ENCODE measurements around the gene KIF22. TPM values are rescaled to one million over a fixed set of nuclear protein-coding genes. Genes with fewer than 3 reads are reported as not detected.

The KIF22 gene
- polyA plus RNA-seq, 1 of the 3 experiments (the other 2 are of a cell fraction): 64.1 TPM

DNA sequence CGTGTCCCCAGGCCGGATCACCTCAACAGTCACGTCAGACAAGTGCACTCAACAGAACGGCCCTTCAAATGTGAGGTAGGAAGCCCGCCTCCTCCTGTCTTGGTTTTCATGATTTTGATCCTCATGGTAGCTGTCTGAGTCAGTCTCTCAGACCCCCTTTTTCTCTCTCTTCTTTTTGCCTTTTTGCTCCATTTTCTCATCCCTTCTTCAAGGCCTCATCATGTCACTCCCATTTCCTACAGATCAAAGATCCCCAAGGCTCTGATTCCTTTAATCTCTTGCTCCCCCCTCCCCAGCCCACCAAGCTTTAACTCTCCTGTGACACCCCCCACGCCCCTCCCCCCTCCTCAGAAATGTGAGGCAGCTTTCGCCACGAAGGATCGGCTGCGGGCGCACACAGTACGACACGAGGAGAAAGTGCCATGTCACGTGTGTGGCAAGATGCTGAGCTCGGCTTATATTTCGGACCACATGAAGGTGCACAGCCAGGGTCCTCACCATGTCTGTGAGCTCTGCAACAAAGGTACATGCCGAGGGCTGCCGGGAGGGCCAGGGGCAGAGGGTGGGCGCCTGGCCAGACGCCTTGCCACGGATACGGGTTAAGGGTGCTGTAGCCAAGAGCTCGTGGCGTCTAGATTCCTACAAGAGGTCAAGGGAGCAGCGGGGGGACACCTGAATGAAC is 17.8 kb downstream of the KIF22 start (continued):
- TF ChIP-seq, protein P1, sequence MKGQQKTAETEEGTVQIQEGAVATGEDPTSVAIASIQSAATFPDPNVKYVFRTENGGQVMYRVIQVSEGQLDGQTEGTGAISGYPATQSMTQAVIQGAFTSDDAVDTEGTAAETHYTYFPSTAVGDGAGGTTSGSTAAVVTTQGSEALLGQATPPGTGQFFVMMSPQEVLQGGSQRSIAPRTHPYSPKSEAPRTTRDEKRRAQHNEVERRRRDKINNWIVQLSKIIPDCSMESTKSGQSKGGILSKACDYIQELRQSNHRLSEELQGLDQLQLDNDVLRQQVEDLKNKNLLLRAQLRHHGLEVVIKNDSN (IDR thresholded peaks at IDR 0.05; ENCODE audit: borderline replicate concordance, low read depth): no peak
- TF ChIP-seq FOXM1 (IDR thresholded peaks at IDR 0.05; ENCODE audit: low read depth): no peak
- no peak for TF ChIP-seq MEF2A (IDR thresholded peaks at IDR 0.05; ENCODE audit: borderline replicate concordance, low read depth)

DNA sequence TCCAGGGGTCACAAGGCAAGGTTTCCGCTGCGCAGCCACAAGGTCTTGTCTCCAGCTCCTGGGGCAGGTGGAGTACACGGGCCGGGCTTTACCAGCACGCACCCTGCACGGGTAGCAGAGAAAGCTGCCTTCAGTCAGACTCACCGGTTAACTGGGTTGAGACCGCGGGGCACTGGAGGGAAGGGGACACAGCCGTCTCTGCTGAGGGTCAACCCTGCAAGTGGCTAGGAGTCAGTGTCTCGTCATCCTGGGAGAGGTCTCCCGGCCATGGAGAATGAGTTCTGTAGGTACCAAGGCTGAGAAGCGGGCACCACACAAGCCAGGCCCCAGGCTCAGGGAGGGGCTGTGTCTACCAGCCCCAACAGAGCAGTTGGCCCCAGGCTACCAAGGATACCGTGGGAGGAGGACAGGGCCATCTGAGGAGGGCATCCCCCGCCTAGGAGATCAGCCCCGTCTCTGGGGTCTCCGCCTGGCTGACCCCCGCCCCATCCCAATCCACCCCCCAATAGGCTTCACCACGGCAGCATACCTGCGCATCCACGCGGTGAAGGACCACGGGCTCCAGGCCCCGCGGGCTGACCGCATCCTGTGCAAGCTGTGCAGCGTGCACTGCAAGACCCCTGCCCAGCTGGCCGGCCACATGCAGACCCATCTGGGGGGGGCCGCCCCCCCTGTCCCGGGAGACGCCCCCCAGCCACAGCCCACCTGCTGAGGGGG is 18.6 kb downstream of the KIF22 start:
- H3K36me3 ChIP-seq (replicated peaks in 1 of 2; ENCODE audit: control insufficient read depth in 1 of 2, insufficient read depth in 2 of 2, low read length in 1 of 2): peaks cover 13 to 18% of the 10 kb centered on the region in 2 experiments
- no peaks in the 10 kb centered on the region for H3K27me3 ChIP-seq (ENCODE audit: insufficient read depth)
- 53% methylated on average over 6 of the region's 31 CpGs for WGBS (ENCODE audit: low lambda C conversion rate)
- H3K27ac ChIP-seq (ENCODE audit: low read depth in 2 of 2, low read length in 1 of 2): peak overlapping the region; percentile 87 to 89
- H3K4me3 ChIP-seq (ENCODE audit: low read depth in 2 of 2, low read length in 1 of 2): peak overlapping the region; percentile 16 to 76; a peak in 1 of 4 replicates
- H3K9me3 ChIP-seq: no peaks in the 10 kb centered on the region
- CTCF ChIA-PET: interaction anchor here (1.4 to 2.6 kb wide), 5 partner anchors 9 to 223 kb away, joined by 3 to 23 read pairs (median 5); partner anchors contain the start of genes KIF22 and TLCD3B
- peak overlapping the region; percentile 97 for H3K4me2 ChIP-seq
- no peaks in the 10 kb centered on the region for H3K9me2 ChIP-seq
- H4K20me1 ChIP-seq (ENCODE audit: insufficient read depth): peaks cover 15% of the 10 kb centered on the region
- peaks cover 38 to 65% of the 10 kb centered on the region in 2 experiments for H3K4me1 ChIP-seq (ENCODE audit: control insufficient read depth in 1 of 2, insufficient read depth in 2 of 2, low read depth in 1 of 2, low read length in 1 of 2)
- peak overlapping the region; percentile 62; the same call in 1 of the 2 replicates for H3K9ac ChIP-seq
- H2AFZ ChIP-seq (ENCODE audit: low read depth): no peak overlapping the region
- TF ChIP-seq NRF1 (IDR thresholded peaks at IDR 0.05; ENCODE audit: low read depth, low read length) (no peak), NFIC (IDR thresholded peaks at IDR 0.05; ENCODE audit: borderline replicate concordance) (no peak), ZBTB33 (IDR thresholded peaks at IDR 0.05; ENCODE audit: borderline replicate concordance, low read depth) (no peak), RAD21 (IDR thresholded peaks at IDR 0.05; ENCODE audit: low read length) (no peak), RXRA (IDR thresholded peaks at IDR 0.05; ENCODE audit: borderline replicate concordance, low read depth) (no peak), GABPA (IDR thresholded peaks at IDR 0.05; ENCODE audit: low read depth) (no peak), MEF2A (IDR thresholded peaks at IDR 0.05; ENCODE audit: borderline replicate concordance, low read depth) (no peak), YY1 (IDR thresholded peaks at IDR 0.05; ENCODE audit: low read depth) (no peak), RCOR1 (IDR thresholded peaks at IDR 0.05; ENCODE audit: low read length) (no peak)
- TF ChIP-seq, protein P1 (IDR thresholded peaks at IDR 0.05; ENCODE audit: borderline replicate concordance, low read depth): no peak
- POLR2A ChIA-PET: interaction anchor here (0.7 kb wide), 1 partner anchor 218 kb away, joined by 3 read pairs; no protein-coding TSS in a partner anchor
- H3K79me2 ChIP-seq (ENCODE audit: insufficient read depth): peaks cover 56% of the 10 kb centered on the region
- no peak for DNase-seq
- peaks cover 49% of the 10 kb centered on the region for H3F3A ChIP-seq (replicated peaks; ENCODE audit: insufficient read depth)

Measured in SK-N-SH (cell line).